HCT116 (cell line): Measurements from ENCODE around the gene APLP1.

Experiments used
- CBX3 ChIP-seq: IDR thresholded peaks from 2 replicates; pipeline ENCODE4 v1.6.1; 2012; ENCODE audit warnings: low read depth
- CEBPB ChIP-seq: IDR thresholded peaks from 2 replicates; pipeline ENCODE4 v1.6.1; 2012; ENCODE audit warnings: low read depth
- CTCF ChIP-seq, 3 experiments: fragments of 200-600 bp in 1 of 3; sonication (generic) in 1 of 3; IDR thresholded peaks in 2 of 3; conservative IDR thresholded peaks in 1 of 3; 2 replicates each; pipeline ENCODE4 v1.5.1; 2012 to 2017; ENCODE audit warnings: low read depth in 2 of 3, low read length in 2 of 3, antibody characterized with exemption in 1 of 3, borderline replicate concordance in 1 of 3, control low read depth in 1 of 3, mild to moderate bottlenecking in 1 of 3, mixed read lengths in 1 of 3, mixed run types in 1 of 3, moderate library complexity in 1 of 3; ENCODE audit not compliant: insufficient read depth in 1 of 3
- EGR1 ChIP-seq: IDR thresholded peaks from 2 replicates; pipeline ENCODE4 v1.6.1; 2012; ENCODE audit warnings: low read depth
- EZH2phosphoT487 ChIP-seq: fragments of 200-600 bp; IDR thresholded peaks from 2 replicates; pipeline ENCODE4 v1.6.1; 2018; ENCODE audit warnings: antibody characterized with exemption, borderline replicate concordance
- JUND ChIP-seq: IDR thresholded peaks from 2 replicates; pipeline ENCODE4 v1.6.1; 2012
- MAX ChIP-seq: IDR thresholded peaks from 2 replicates; pipeline ENCODE4 v1.6.1; 2012
- POLR2A ChIP-seq: IDR thresholded peaks from 2 replicates; pipeline ENCODE4 v1.7.0; 2011; ENCODE audit warnings: borderline replicate concordance; ENCODE audit not compliant: insufficient read depth, insufficient read length; ENCODE audit errors: extremely low read depth
- POLR2AphosphoS5 ChIP-seq: IDR thresholded peaks from 2 replicates; pipeline ENCODE4 v1.6.1; 2011; ENCODE audit warnings: mild to moderate bottlenecking, low read depth, low read length, moderate library complexity
- RAD21 ChIP-seq: IDR thresholded peaks from 2 replicates; pipeline ENCODE4 v1.6.1; 2012; ENCODE audit warnings: low read depth, mild to moderate bottlenecking
- SP1 ChIP-seq: IDR thresholded peaks from 2 replicates; pipeline ENCODE4 v1.6.1; 2012; ENCODE audit warnings: low read depth
- ZFX ChIP-seq: fragments of 450-650 bp; IDR thresholded peaks from 2 replicates; pipeline ENCODE4 v1.6.1; 2017
- ZNF274 ChIP-seq: fragments of 200-500 bp; sonication (Bioruptor generic); IDR thresholded peaks from 2 replicates; pipeline ENCODE4 v1.6.1; 2014; ENCODE audit warnings: mild to moderate bottlenecking, low read depth, low read length, inconsistent platforms
- TF ChIP-seq, protein P1 (sequence below): IDR thresholded peaks from 2 replicates; pipeline ENCODE4 v1.6.1; 2012; ENCODE audit warnings: low read depth

DNA sequence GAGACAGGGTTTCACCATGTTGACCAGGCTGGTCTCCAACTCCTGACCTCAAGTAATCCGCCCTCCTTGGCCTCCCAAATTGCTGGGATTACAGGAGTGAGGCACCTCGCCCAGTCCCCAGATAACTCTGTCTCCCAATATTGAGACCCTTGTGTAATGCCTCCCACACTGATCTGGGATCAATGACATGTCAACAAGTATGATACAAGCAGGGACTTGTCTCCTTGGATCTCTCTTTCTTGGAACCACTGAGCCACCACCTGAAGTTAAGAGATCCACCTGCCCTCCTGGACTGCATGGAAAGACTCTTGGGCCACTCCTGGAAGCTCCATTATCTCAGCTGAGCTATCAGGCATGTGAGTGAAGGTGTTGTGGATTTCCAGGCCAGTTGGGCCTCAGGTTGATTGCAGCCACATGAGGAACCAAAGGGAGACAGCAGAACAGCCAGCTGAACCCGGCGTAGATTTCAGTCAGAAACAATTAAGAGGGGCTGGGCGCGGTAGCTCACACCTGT is 16.9 kb downstream of the APLP1 start:
- TF ChIP-seq RAD21 = no peak
- TF ChIP-seq CTCF (IDR thresholded peaks at IDR 0.05 in 2 of 3, conservative IDR thresholded peaks at IDR 0.05 in 1 of 3; ENCODE audit: borderline replicate concordance in 1 of 3, insufficient read depth in 1 of 3, low read depth in 2 of 3, low read length in 2 of 3) = no peak
- TF ChIP-seq POLR2A = no peak
- TF ChIP-seq JUND = no peak
- TF ChIP-seq POLR2AphosphoS5 = no peak
- TF ChIP-seq CEBPB = no peak
- no peak for TF ChIP-seq EGR1
- TF ChIP-seq MAX = no peak
- TF ChIP-seq ZFX = no peak
- TF ChIP-seq, protein P1, sequence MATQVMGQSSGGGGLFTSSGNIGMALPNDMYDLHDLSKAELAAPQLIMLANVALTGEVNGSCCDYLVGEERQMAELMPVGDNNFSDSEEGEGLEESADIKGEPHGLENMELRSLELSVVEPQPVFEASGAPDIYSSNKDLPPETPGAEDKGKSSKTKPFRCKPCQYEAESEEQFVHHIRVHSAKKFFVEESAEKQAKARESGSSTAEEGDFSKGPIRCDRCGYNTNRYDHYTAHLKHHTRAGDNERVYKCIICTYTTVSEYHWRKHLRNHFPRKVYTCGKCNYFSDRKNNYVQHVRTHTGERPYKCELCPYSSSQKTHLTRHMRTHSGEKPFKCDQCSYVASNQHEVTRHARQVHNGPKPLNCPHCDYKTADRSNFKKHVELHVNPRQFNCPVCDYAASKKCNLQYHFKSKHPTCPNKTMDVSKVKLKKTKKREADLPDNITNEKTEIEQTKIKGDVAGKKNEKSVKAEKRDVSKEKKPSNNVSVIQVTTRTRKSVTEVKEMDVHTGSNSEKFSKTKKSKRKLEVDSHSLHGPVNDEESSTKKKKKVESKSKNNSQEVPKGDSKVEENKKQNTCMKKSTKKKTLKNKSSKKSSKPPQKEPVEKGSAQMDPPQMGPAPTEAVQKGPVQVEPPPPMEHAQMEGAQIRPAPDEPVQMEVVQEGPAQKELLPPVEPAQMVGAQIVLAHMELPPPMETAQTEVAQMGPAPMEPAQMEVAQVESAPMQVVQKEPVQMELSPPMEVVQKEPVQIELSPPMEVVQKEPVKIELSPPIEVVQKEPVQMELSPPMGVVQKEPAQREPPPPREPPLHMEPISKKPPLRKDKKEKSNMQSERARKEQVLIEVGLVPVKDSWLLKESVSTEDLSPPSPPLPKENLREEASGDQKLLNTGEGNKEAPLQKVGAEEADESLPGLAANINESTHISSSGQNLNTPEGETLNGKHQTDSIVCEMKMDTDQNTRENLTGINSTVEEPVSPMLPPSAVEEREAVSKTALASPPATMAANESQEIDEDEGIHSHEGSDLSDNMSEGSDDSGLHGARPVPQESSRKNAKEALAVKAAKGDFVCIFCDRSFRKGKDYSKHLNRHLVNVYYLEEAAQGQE = no peak
- no peak for TF ChIP-seq ZNF274
- TF ChIP-seq EZH2phosphoT487 = no peak
- no peak for TF ChIP-seq SP1
- no peak for TF ChIP-seq CBX3
